Tibial nerve (tissue), 4 donors: Measurements from ENCODE around the gene WNT5A.

Experiments used
- CTCF ChIP-seq, 5 experiments: fragments of 200-600 bp in 3 of 5; fragments of 450-650 bp in 2 of 5; sonication (generic) in 3 of 5; IDR thresholded peaks; one replicate each; pipeline ENCODE4 v1.5.1; 2016 to 2019; ENCODE audit warnings: antibody characterized with exemption in 5 of 5, mild to moderate bottlenecking in 3 of 5, moderate library complexity in 2 of 5
- EP300 ChIP-seq, 2 donors: sonication (generic); formaldehyde crosslinking; IDR thresholded peaks; one replicate each; pipeline ENCODE4 v1.6.1; 2017; ENCODE audit warnings: antibody characterized with exemption in 2 of 2, mild to moderate bottlenecking in 1 of 2
- POLR2A ChIP-seq, 2 donors: fragments of 450-650 bp; IDR thresholded peaks; one replicate each; pipeline ENCODE4 v1.6.1; 2017; ENCODE audit warnings: antibody characterized with exemption in 2 of 2, mild to moderate bottlenecking in 2 of 2, moderate library complexity in 2 of 2

- TF ChIP-seq CTCF (IDR thresholded peaks at IDR 0.05) = no peak
- TF ChIP-seq POLR2A (IDR thresholded peaks at IDR 0.05) = no peak
- TF ChIP-seq EP300 (IDR thresholded peaks at IDR 0.05) = no peak
These were observed 31.2 kb downstream of the WNT5A start for GRCh38 chr3:55455915-55456314.
